H1 (cell line): ENCODE measurements around the gene ME3. TPM values are rescaled to one million over a fixed set of nuclear protein-coding genes. Genes with fewer than 3 reads are reported as not detected.

ENCODE experiments used
- CTCF ChIA-PET: fragments of 300-600 bp; sonication (Branson Sonifier 250); formaldehyde crosslinking; loops from one replicate; lab custom pipeline; 2021; ENCODE audit not compliant: partially characterized antibody; lab: Charles Lee
- POLR2A ChIA-PET: fragments of 300-600 bp; sonication (Branson Sonifier 250); formaldehyde crosslinking; loops from one replicate; lab custom pipeline; 2021; ENCODE audit warnings: inconsistent platforms; ENCODE audit not compliant: partially characterized antibody; lab: Charles Lee
- DNase-seq, 2 experiments: peaks; one replicate each; pipeline versions ENCODE4 v3.0.0 to v3.0.0-alpha.2; 2010 to 2022; ENCODE audit warnings: low spot score in 2 of 2, low read depth in 1 of 2, mixed read lengths in 1 of 2
- FAIRE-seq: peaks from 2 replicates; lab custom pipeline; 2011; peaks lifted over from hg19 to GRCh38; lab: Jason Lieb, UNC
- H2AFZ ChIP-seq: 2 replicates; pipeline ENCODE4 v1.8.1; 2012; ENCODE audit warnings: low read length, inconsistent platforms
- H2AK5ac ChIP-seq: 2 replicates; pipeline ENCODE4 v1.6.1; 2013; ENCODE audit warnings: low read depth, low read length
- H2BK120ac ChIP-seq: replicated peaks from 2 replicates; pipeline ENCODE3; 2013; ENCODE audit warnings: low read depth, low read length, inconsistent platforms
- H2BK12ac ChIP-seq: 2 replicates; pipeline ENCODE4 v1.6.1; 2013; ENCODE audit warnings: low read depth, low read length
- H2BK15ac ChIP-seq: 2 replicates; pipeline ENCODE4 v1.6.1; 2013; ENCODE audit warnings: low read length
- H2BK20ac ChIP-seq: 2 replicates; pipeline ENCODE4 v1.6.1; 2013; ENCODE audit warnings: low read length
- H2BK5ac ChIP-seq: 2 replicates; pipeline ENCODE4 v1.6.1; 2013; ENCODE audit warnings: low read depth, low read length
- H3K14ac ChIP-seq: 2 replicates; pipeline ENCODE4 v1.6.1; 2013; ENCODE audit warnings: inconsistent platforms; ENCODE audit not compliant: insufficient read length
- H3K18ac ChIP-seq: 2 replicates; pipeline ENCODE4 v1.6.1; 2013; ENCODE audit warnings: low read length; ENCODE audit errors: extremely low read depth
- H3K23ac ChIP-seq: 2 replicates; pipeline ENCODE4 v1.6.1; 2013; ENCODE audit warnings: inconsistent platforms; ENCODE audit not compliant: insufficient read length
- H3K23me2 ChIP-seq: 2 replicates; pipeline ENCODE4 v1.6.1; 2013; ENCODE audit warnings: low read depth, low read length
- H3K27ac ChIP-seq: 2 replicates; pipeline ENCODE4 v1.6.1; 2011; ENCODE audit warnings: low read depth, low read length, inconsistent platforms
- H3K27me3 ChIP-seq, 4 experiments: replicated peaks in 1 of 4; 1 replicate in 1 of 4; 2 replicates in 3 of 4; pipeline versions ENCODE4 v1.6.1 to v1.8.1; 2011 to 2013; ENCODE audit warnings: low read length in 3 of 4, mild to moderate bottlenecking in 3 of 4, inconsistent platforms in 2 of 4, mixed read lengths in 2 of 4, moderate library complexity in 1 of 4; ENCODE audit not compliant: control insufficient read depth in 3 of 4, insufficient read depth in 3 of 4; ENCODE audit errors: extremely low read depth in 1 of 4
- H3K36me3 ChIP-seq, 4 experiments: 2 replicates each; pipeline versions ENCODE4 v1.6.1 to v1.8.1; 2011 to 2013; ENCODE audit warnings: mild to moderate bottlenecking in 4 of 4, low read length in 3 of 4, moderate library complexity in 2 of 4, control low read depth in 1 of 4, inconsistent platforms in 1 of 4; ENCODE audit not compliant: insufficient read depth in 4 of 4, control insufficient read depth in 2 of 4
- H3K4ac ChIP-seq: replicated peaks from 2 replicates; pipeline ENCODE3; 2013; ENCODE audit warnings: low read length, low read depth, mixed read lengths, inconsistent platforms; ENCODE audit not compliant: insufficient read length
- H3K4me1 ChIP-seq, 4 experiments: replicated peaks in 1 of 4; 1 replicate in 1 of 4; 2 replicates in 3 of 4; pipeline versions ENCODE4 v1.6.1 to v1.8.1; 2011 to 2013; ENCODE audit warnings: low read length in 3 of 4, inconsistent platforms in 2 of 4, mixed read lengths in 1 of 4; ENCODE audit not compliant: insufficient read depth in 4 of 4, control insufficient read depth in 3 of 4
- H3K4me2 ChIP-seq, 2 experiments: 2 replicates each; pipeline versions ENCODE4 v1.6.1 to v1.8.1; 2011 to 2013; ENCODE audit warnings: low read depth in 2 of 2, low read length in 2 of 2, control low read depth in 1 of 2, inconsistent platforms in 1 of 2, mild to moderate bottlenecking in 1 of 2; ENCODE audit not compliant: insufficient read depth in 1 of 2
- H3K4me3 ChIP-seq, 4 experiments: fragments of 200-600, 300-600 bp in 1 of 4; sonication (generic), shearing (Covaris generic), sonication (Bioruptor Twin) in 1 of 4; 2 replicates each; pipeline versions ENCODE4 v1.5.1 to v1.8.1; 2011 to 2016; ENCODE audit warnings: low read length in 4 of 4, low read depth in 3 of 4, control low read depth in 2 of 4, inconsistent platforms in 2 of 4, mild to moderate bottlenecking in 2 of 4, mixed read lengths in 1 of 4, moderate library complexity in 1 of 4; ENCODE audit not compliant: insufficient read depth in 2 of 4; ENCODE audit errors: extremely low read depth in 1 of 4
- H3K56ac ChIP-seq: replicated peaks from 2 replicates; pipeline ENCODE3; 2013; ENCODE audit warnings: low read depth, mild to moderate bottlenecking, mixed read lengths, low read length, inconsistent platforms; ENCODE audit not compliant: insufficient read length
- H3K79me1 ChIP-seq: 2 replicates; pipeline ENCODE4 v1.6.1; 2013; ENCODE audit warnings: low read depth, low read length, control low read depth
- H3K79me2 ChIP-seq, 2 experiments: 2 replicates each; pipeline versions ENCODE4 v1.6.1 to v1.8.1; 2012 to 2013; ENCODE audit warnings: low read length in 2 of 2, mild to moderate bottlenecking in 2 of 2, inconsistent platforms in 1 of 2; ENCODE audit not compliant: insufficient read depth in 2 of 2, control insufficient read depth in 1 of 2
- H3K9ac ChIP-seq, 4 experiments: replicated peaks in 1 of 4; 1 replicate in 1 of 4; 2 replicates in 3 of 4; pipeline versions ENCODE4 v1.6.1 to v1.8.1; 2011 to 2013; ENCODE audit warnings: low read depth in 3 of 4, low read length in 3 of 4, control low read depth in 2 of 4, mild to moderate bottlenecking in 2 of 4, moderate library complexity in 2 of 4, inconsistent platforms in 1 of 4; ENCODE audit errors: extremely low read depth in 1 of 4
- H3K9me3 ChIP-seq, 2 experiments: 2 replicates each; pipeline versions ENCODE4 v1.6.1 to v1.8.1; 2012 to 2013; ENCODE audit warnings: mild to moderate bottlenecking in 2 of 2, moderate library complexity in 2 of 2, control low read depth in 1 of 2, inconsistent platforms in 1 of 2, low read depth in 1 of 2, low read length in 1 of 2, mixed read lengths in 1 of 2; ENCODE audit not compliant: insufficient read depth in 2 of 2
- H4K20me1 ChIP-seq, 2 experiments: replicated peaks in 1 of 2; 2 replicates each; pipeline versions ENCODE3 to v1.8.1; 2011 to 2013; ENCODE audit warnings: inconsistent platforms in 2 of 2, low read length in 2 of 2, mild to moderate bottlenecking in 1 of 2; ENCODE audit not compliant: insufficient read depth in 2 of 2, control insufficient read depth in 1 of 2
- H4K5ac ChIP-seq: 2 replicates; pipeline ENCODE4 v1.6.1; 2013; ENCODE audit warnings: low read length, low read depth, mixed read lengths, inconsistent platforms; ENCODE audit not compliant: insufficient read length
- H4K8ac ChIP-seq: 2 replicates; pipeline ENCODE4 v1.8.0; 2013; ENCODE audit warnings: mild to moderate bottlenecking, moderate library complexity, low read length, inconsistent platforms; ENCODE audit not compliant: insufficient read depth; ENCODE audit errors: extremely low read depth
- H4K91ac ChIP-seq: replicated peaks from 2 replicates; pipeline ENCODE3; 2013; ENCODE audit warnings: low read length, mixed read lengths, inconsistent platforms; ENCODE audit not compliant: insufficient read length
- CBX5 ChIP-seq: fragments of 300-800, 300-1000 bp; sonication (generic); IDR thresholded peaks from 2 replicates; pipeline ENCODE4 v1.7.1; 2016; ENCODE audit warnings: antibody characterized with exemption, low read length, low read depth
- CREB1 ChIP-seq: IDR thresholded peaks from 2 replicates; pipeline ENCODE4 v1.6.1; 2012; ENCODE audit warnings: inconsistent platforms
- EGR1 ChIP-seq: IDR thresholded peaks from 2 replicates; pipeline ENCODE4 v1.6.1; 2011; ENCODE audit warnings: low read depth, low read length, borderline replicate concordance
- WGBS, 2 experiments: shearing (Covaris generic) in 1 of 2; methylation state at CpG; one replicate each; pipeline versions ENCODE4 v1.1.6 to v1.1.7; 2013 to 2015; ENCODE audit warnings: low lambda C conversion rate in 2 of 2, mixed read lengths in 2 of 2, inconsistent platforms in 1 of 2, low coverage in 1 of 2, missing lambda C conversion rate in 1 of 2; ENCODE audit not compliant: insufficient replicate concordance in 2 of 2, insufficient coverage in 1 of 2, insufficient read length in 1 of 2; ENCODE audit errors: extremely low coverage in 1 of 2, missing lambda C conversion rate in 1 of 2; 5-methylcytosine and 5-hydroxymethylcytosine counted together
- polyA plus RNA-seq, 7 experiments: library from polyadenylated mRNA; depleted of rRNA in 3 of 7; stranded (reverse) in 5 of 7; unstranded in 2 of 7; fragments of >200 nt in 5 of 7; fragments of 200-250 nt in 2 of 7; gene quantifications; 1 replicate in 5 of 7; 2 replicates in 1 of 7; 4 replicates in 1 of 7; pipeline versions ENCODE4 v1.2.1 to v1.2.3, GENCODE V29; 2011 to 2013; ENCODE audit warnings: missing spikeins in 2 of 7, mixed read lengths in 2 of 7
- total RNA-seq: library from RNA; stranded (reverse); fragmentation: NEBNext Ultra II Directional; extraction: Animal tissue kit (Norgen Biotek cat#: 25700); gene quantifications from 2 replicates; pipeline ENCODE4 v1.2.1, GENCODE V29; 2021

ME3 gene
- total and polyA plus RNA-seq, 2 of the 8 experiments (the other 6 are each of a cell fraction or from before 2014, with no cell fraction given) = 1.5 to 2.8 TPM

- no peak overlapping the region for H3K9ac ChIP-seq
- no peak overlapping the region for H3K27ac ChIP-seq
- no peak for FAIRE-seq
Measured at GRCh38 chr11:86606270-86606835, 66.1 kb downstream of the ME3 start.

More at GRCh38 chr11:86606270-86606835, 66.1 kb downstream of the ME3 start:
- peak overlapping the region; percentile 76 for H2AFZ ChIP-seq
- no peak overlapping the region for H4K91ac ChIP-seq
- H3K79me1 ChIP-seq = no peaks in the 10 kb centered on the region
- H3K79me2 ChIP-seq = no peaks in the 10 kb centered on the region
- H2BK20ac ChIP-seq = no peak overlapping the region
- H3K56ac ChIP-seq = no peak overlapping the region
- H2BK15ac ChIP-seq = no peak overlapping the region
- H3K4me1 ChIP-seq = peaks cover 0 to 12% (median 4%) of the 10 kb centered on the region in 4 experiments; a peak in 4 of 7 replicates
- DNase-seq = no peak
- H3K23me2 ChIP-seq = no peaks in the 10 kb centered on the region
- ChIA-PET CTCF (interaction anchor here (0.8 to 5.8 kb wide), 12 partner anchors 10 to 204 kb away, joined by 3 to 60 read pairs (median 4); no protein-coding TSS in a partner anchor), POLR2A (no interaction called here)
- no peak overlapping the region for H3K4me2 ChIP-seq
- no peak overlapping the region for H2BK120ac ChIP-seq
- no peaks in the 10 kb centered on the region for H3K36me3 ChIP-seq
- H4K20me1 ChIP-seq = no peaks in the 10 kb centered on the region
- H4K8ac ChIP-seq = no peak overlapping the region
- no peak overlapping the region for H3K4ac ChIP-seq
- H2BK12ac ChIP-seq = no peak overlapping the region; the same call in 1 of the 2 replicates
- no peak overlapping the region for H3K4me3 ChIP-seq
- H4K5ac ChIP-seq = no peak overlapping the region
- no peak for TF ChIP-seq EGR1
- no peak for TF ChIP-seq CBX5
- no peak for TF ChIP-seq CREB1
- no peak overlapping the region for H2BK5ac ChIP-seq
- H3K9me3 ChIP-seq = no peaks in the 10 kb centered on the region
- no peak overlapping the region for H3K18ac ChIP-seq
- 86% methylated on average over 3 of the region's 3 CpGs; no CpG with 5 or more reads in 1 of the 2 experiments for WGBS, 2 experiments
- H3K14ac ChIP-seq = no peak overlapping the region
- no peak overlapping the region for H2AK5ac ChIP-seq
- H3K27me3 ChIP-seq = no peaks in the 10 kb centered on the region
- H3K23ac ChIP-seq = no peak overlapping the region
